GM19023 (cell line): Measurements from ENCODE around the gene PCCA.
"Not testable (repeated sequence)": the region's sequence is repeated elsewhere in the genome, so short reads cannot be mapped to it uniquely, and the experiment has no call there.

Experiments
- ATAC-seq: cut with Tn5 transposase; IDR thresholded peaks from one replicate; pipeline ENCODE4 v1.9.1; 2021; ENCODE audit warnings: mild to moderate bottlenecking, moderate library complexity; ENCODE audit not compliant: unreplicated experiment

Gene PCCA

GRCh38 chr13:100300708-100301107, 211.8 kb downstream of the PCCA start:
- ATAC-seq, result no peak

- ATAC-seq, result no peak
Observed at GRCh38 chr13:100301418-100301817, 212.5 kb downstream of the PCCA start.

GRCh38 chr13:100302391-100302790, 213.5 kb downstream of the PCCA start:
- no peak for ATAC-seq

- no peak for ATAC-seq
Observed at GRCh38 chr13:100304229-100304628, 215.3 kb downstream of the PCCA start.

GRCh38 chr13:100305398-100305797, 216.5 kb downstream of the PCCA start:
- no peak for ATAC-seq

- ATAC-seq, result no peak
Observed at GRCh38 chr13:100306030-100306429, 217.1 kb downstream of the PCCA start.

GRCh38 chr13:100306434-100306999, 217.6 kb downstream of the PCCA start:
- ATAC-seq, result no peak

GRCh38 chr13:100314132-100314910, 225.4 kb downstream of the PCCA start:
- ATAC-seq, result no peak

- no peak for ATAC-seq
Observed at GRCh38 chr13:100315522-100315921, 226.6 kb downstream of the PCCA start.

- not testable (repeated sequence) for ATAC-seq
Observed at GRCh38 chr13:100318473-100318872, 229.6 kb downstream of the PCCA start.

- no peak for ATAC-seq
Observed at GRCh38 chr13:100323937-100324336, 235.0 kb downstream of the PCCA start.

- ATAC-seq, result no peak
Observed at GRCh38 chr13:100330662-100331061, 241.8 kb downstream of the PCCA start.

- ATAC-seq, result no peak
Observed at GRCh38 chr13:100333141-100333540, 244.2 kb downstream of the PCCA start.

- ATAC-seq, result no peak
Observed at GRCh38 chr13:100334214-100334613, 245.3 kb downstream of the PCCA start.

- ATAC-seq, result no peak
Observed at GRCh38 chr13:100336795-100337516, 248.1 kb downstream of the PCCA start.

- ATAC-seq, result no peak
Observed at GRCh38 chr13:100338275-100338674, 249.4 kb downstream of the PCCA start.

- no peak for ATAC-seq
Observed at GRCh38 chr13:100339411-100339940, 250.6 kb downstream of the PCCA start.

GRCh38 chr13:100340865-100341264, 252.0 kb downstream of the PCCA start:
- ATAC-seq, result no peak

- ATAC-seq, result no peak
Observed at GRCh38 chr13:100341327-100341726, 252.4 kb downstream of the PCCA start.

- no peak for ATAC-seq
Observed at GRCh38 chr13:100344544-100344943, 255.7 kb downstream of the PCCA start.

- ATAC-seq, result no peak
Observed at GRCh38 chr13:100347968-100348367, 259.1 kb downstream of the PCCA start.

- no peak for ATAC-seq
Observed at GRCh38 chr13:100349594-100349993, 260.7 kb downstream of the PCCA start.
